Measurements from ENCODE around the gene PPM1N.

- TF ChIP-seq, protein P1, sequence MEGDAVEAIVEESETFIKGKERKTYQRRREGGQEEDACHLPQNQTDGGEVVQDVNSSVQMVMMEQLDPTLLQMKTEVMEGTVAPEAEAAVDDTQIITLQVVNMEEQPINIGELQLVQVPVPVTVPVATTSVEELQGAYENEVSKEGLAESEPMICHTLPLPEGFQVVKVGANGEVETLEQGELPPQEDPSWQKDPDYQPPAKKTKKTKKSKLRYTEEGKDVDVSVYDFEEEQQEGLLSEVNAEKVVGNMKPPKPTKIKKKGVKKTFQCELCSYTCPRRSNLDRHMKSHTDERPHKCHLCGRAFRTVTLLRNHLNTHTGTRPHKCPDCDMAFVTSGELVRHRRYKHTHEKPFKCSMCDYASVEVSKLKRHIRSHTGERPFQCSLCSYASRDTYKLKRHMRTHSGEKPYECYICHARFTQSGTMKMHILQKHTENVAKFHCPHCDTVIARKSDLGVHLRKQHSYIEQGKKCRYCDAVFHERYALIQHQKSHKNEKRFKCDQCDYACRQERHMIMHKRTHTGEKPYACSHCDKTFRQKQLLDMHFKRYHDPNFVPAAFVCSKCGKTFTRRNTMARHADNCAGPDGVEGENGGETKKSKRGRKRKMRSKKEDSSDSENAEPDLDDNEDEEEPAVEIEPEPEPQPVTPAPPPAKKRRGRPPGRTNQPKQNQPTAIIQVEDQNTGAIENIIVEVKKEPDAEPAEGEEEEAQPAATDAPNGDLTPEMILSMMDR (optimal IDR thresholded peaks at IDR 0.05 in 1 of 3, IDR thresholded peaks at IDR 0.05 in 1 of 3, conservative IDR thresholded peaks at IDR 0.05 in 1 of 3; ENCODE audit: extremely low read depth in 1 of 3, insufficient read depth in 2 of 3, low read length in 3 of 3), result no peak
- no peak for TF ChIP-seq EZH2 (IDR thresholded peaks at IDR 0.05; ENCODE audit: low read length)
Measured at GRCh38 chr19:45456500-45456815, 41.8 kb upstream of the PPM1N start.

All from keratinocyte (primary cell).